Measurements from ENCODE around the gene P3H3. TPM values are rescaled to one million over a fixed set of nuclear protein-coding genes. Genes with fewer than 3 reads are reported as not detected.

Gene P3H3
- total RNA-seq, 1 donor from 2014 or later = 52.7 TPM

GRCh38 chr12:6849427-6849826 lies 21.2 kb downstream of the P3H3 start:
- no peak overlapping the region for H3K27ac Mint-ChIP-seq (ENCODE audit: unreplicated experiment)
- DNase-seq (ENCODE audit: low read depth, low spot score) = no peak
- peak overlapping the region; percentile 98 for H3K4me3 Mint-ChIP-seq
- no peak for TF ChIP-seq CTCF (conservative IDR thresholded peaks at IDR 0.05)
- H3K9me3 Mint-ChIP-seq = no peaks in the 10 kb centered on the region
- peaks cover 2% of the 10 kb centered on the region for H3K27me3 Mint-ChIP-seq (ENCODE audit: low read depth)
- H3K4me1 Mint-ChIP-seq = peaks cover 40% of the 10 kb centered on the region
- peaks cover 15% of the 10 kb centered on the region for H3K36me3 Mint-ChIP-seq (ENCODE audit: low read depth)

GRCh38 chr12:6849976-6850560 lies 21.9 kb downstream of the P3H3 start:
- H3K36me3 Mint-ChIP-seq (ENCODE audit: low read depth) = peaks cover 13% of the 10 kb centered on the region
- H3K4me3 Mint-ChIP-seq = peak overlapping the region; percentile 98
- H3K4me1 Mint-ChIP-seq = peaks cover 40% of the 10 kb centered on the region
- no peak for TF ChIP-seq CTCF (conservative IDR thresholded peaks at IDR 0.05)
- H3K9me3 Mint-ChIP-seq = no peaks in the 10 kb centered on the region
- no peak for DNase-seq (ENCODE audit: low read depth, low spot score)
- peak overlapping the region; percentile 84 for H3K27ac Mint-ChIP-seq (ENCODE audit: unreplicated experiment)
- peaks cover 2% of the 10 kb centered on the region for H3K27me3 Mint-ChIP-seq (ENCODE audit: low read depth)

GRCh38 chr12:6850796-6851152 lies 22.6 kb downstream of the P3H3 start:
- no peak overlapping the region for H3K27ac Mint-ChIP-seq (ENCODE audit: unreplicated experiment)
- DNase-seq (ENCODE audit: low read depth, low spot score) = no peak
- peaks cover 40% of the 10 kb centered on the region for H3K4me1 Mint-ChIP-seq
- peak overlapping the region; percentile 98 for H3K4me3 Mint-ChIP-seq
- H3K27me3 Mint-ChIP-seq (ENCODE audit: low read depth) = peaks cover 2% of the 10 kb centered on the region
- H3K36me3 Mint-ChIP-seq (ENCODE audit: low read depth) = peaks cover 12% of the 10 kb centered on the region
- H3K9me3 Mint-ChIP-seq = no peaks in the 10 kb centered on the region
- TF ChIP-seq CTCF (conservative IDR thresholded peaks at IDR 0.05) = no peak

GRCh38 chr12:6851153-6851920 lies 23.1 kb downstream of the P3H3 start, which contains the start of gene CDCA3:
CDCA3 (minus strand) TSS chr12:6851286; CDS start chr12:6850952, 334 bp downstream.
- no peak for TF ChIP-seq CTCF (conservative IDR thresholded peaks at IDR 0.05)
- H3K4me3 Mint-ChIP-seq = peak within 1 kb of the TSS; percentile 98
- H3K27me3 Mint-ChIP-seq (ENCODE audit: low read depth) = peaks cover 2% of the 10 kb centered on the region
- peaks cover 40% of the 10 kb centered on the region for H3K4me1 Mint-ChIP-seq
- H3K27ac Mint-ChIP-seq (ENCODE audit: unreplicated experiment) = peak within 1 kb of the TSS; percentile 98
- H3K9me3 Mint-ChIP-seq = no peaks in the 10 kb centered on the region
- DNase-seq (ENCODE audit: low read depth, low spot score) = peak; percentile 93
- H3K36me3 Mint-ChIP-seq (ENCODE audit: low read depth) = peaks cover 10% of the 10 kb centered on the region

- TF ChIP-seq CTCF (conservative IDR thresholded peaks at IDR 0.05) = no peak
- Mint-ChIP-seq H3K27ac (ENCODE audit: unreplicated experiment) (peak within 1 kb of the TSS; percentile 98), H3K9me3 (no peaks in the 10 kb centered on the region), H3K27me3 (ENCODE audit: low read depth) (peaks cover 2% of the 10 kb centered on the region), H3K36me3 (ENCODE audit: low read depth) (peaks cover 7% of the 10 kb centered on the region), H3K4me1 (peaks cover 40% of the 10 kb centered on the region), H3K4me3 (peak within 1 kb of the TSS; percentile 98)
- DNase-seq (ENCODE audit: low read depth, low spot score) = peak; percentile 91
These were observed 23.9 kb downstream of the P3H3 start, which contains the start of gene USP5 for GRCh38 chr12:6851921-6852650. USP5 (plus strand) TSS chr12:6852150; CDS start chr12:6852180, 30 bp downstream.

Measured in neural crest cell (in vitro differentiated cells).